ENCODE results near the gene POLDIP3.
"Not testable (repeated sequence)": the region's sequence is repeated elsewhere in the genome, so short reads cannot be mapped to it uniquely, and the experiment has no call there.

POLDIP3 gene

GRCh38 chr22:42587588-42588175 lies 27.0 kb downstream of the POLDIP3 start:
- Histone ChIP-seq H3K4me1 (ENCODE audit: control insufficient read depth, insufficient read depth, low read length) (no peaks in the 10 kb centered on the region), H3K27me3 (ENCODE audit: control insufficient read depth, insufficient read depth, low read length, poor library complexity, severe bottlenecking) (no peaks in the 10 kb centered on the region), H3K36me3 (ENCODE audit: control insufficient read depth, insufficient read depth, low read length) (peaks cover 61% of the 10 kb centered on the region), H3K27ac (ENCODE audit: insufficient read depth, low read depth, low read length, poor library complexity, severe bottlenecking) (no peak overlapping the region), H3K9me3 (ENCODE audit: control insufficient read depth, low read length) (no peaks in the 10 kb centered on the region), H3K4me3 (ENCODE audit: insufficient read depth, low read depth, low read length) (no peak overlapping the region)
- 95 to 97% methylated on average over 5 of the region's 5 CpGs for WGBS, 2 experiments

- no peak overlapping the region for H3K4me3 ChIP-seq (ENCODE audit: insufficient read depth, low read depth, low read length)
- H3K4me1 ChIP-seq (ENCODE audit: control insufficient read depth, insufficient read depth, low read length), result no peaks in the 10 kb centered on the region
- WGBS, 2 experiments, result 95 to 96% methylated on average over 4 of the region's 4 CpGs
- H3K27ac ChIP-seq (ENCODE audit: insufficient read depth, low read depth, low read length, poor library complexity, severe bottlenecking), result no peak overlapping the region
- no peaks in the 10 kb centered on the region for H3K9me3 ChIP-seq (ENCODE audit: control insufficient read depth, low read length)
- H3K36me3 ChIP-seq (ENCODE audit: control insufficient read depth, insufficient read depth, low read length), result peaks cover 49% of the 10 kb centered on the region
- H3K27me3 ChIP-seq (ENCODE audit: control insufficient read depth, insufficient read depth, low read length, poor library complexity, severe bottlenecking), result no peaks in the 10 kb centered on the region
Observed at GRCh38 chr22:42586381-42586780, 28.3 kb downstream of the POLDIP3 start.

DNA sequence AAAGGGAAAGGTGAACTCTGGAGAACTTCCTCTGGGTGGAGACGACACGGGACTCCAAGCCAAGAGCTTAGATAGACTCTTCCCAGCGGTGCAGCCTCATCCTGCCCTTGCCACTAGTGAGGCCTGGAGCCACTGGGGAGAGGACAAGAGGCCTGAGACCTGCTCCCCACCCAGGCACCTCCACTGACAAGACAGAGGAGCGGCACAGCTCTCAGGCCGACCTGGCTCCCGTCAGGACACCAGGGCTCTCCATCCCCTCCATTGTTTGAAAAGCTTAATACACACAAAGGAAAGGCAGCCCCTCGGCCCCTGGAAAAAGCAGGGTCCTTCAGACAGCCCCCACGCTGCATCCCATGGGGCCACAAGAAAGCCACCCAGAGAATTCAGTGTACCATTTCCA lies 29.6 kb downstream of the POLDIP3 start:
- Histone ChIP-seq H3K4me1 (ENCODE audit: control insufficient read depth, insufficient read depth, low read length) (no peaks in the 10 kb centered on the region), H3K27ac (ENCODE audit: insufficient read depth, low read depth, low read length, poor library complexity, severe bottlenecking) (no peak overlapping the region), H3K9me3 (ENCODE audit: control insufficient read depth, low read length) (no peaks in the 10 kb centered on the region), H3K27me3 (ENCODE audit: control insufficient read depth, insufficient read depth, low read length, poor library complexity, severe bottlenecking) (no peaks in the 10 kb centered on the region), H3K36me3 (ENCODE audit: control insufficient read depth, insufficient read depth, low read length) (peaks cover 41% of the 10 kb centered on the region), H3K4me3 (ENCODE audit: insufficient read depth, low read depth, low read length) (no peak overlapping the region)
- 96% methylated on average over 8 of the region's 8 CpGs for WGBS, 2 experiments

DNA sequence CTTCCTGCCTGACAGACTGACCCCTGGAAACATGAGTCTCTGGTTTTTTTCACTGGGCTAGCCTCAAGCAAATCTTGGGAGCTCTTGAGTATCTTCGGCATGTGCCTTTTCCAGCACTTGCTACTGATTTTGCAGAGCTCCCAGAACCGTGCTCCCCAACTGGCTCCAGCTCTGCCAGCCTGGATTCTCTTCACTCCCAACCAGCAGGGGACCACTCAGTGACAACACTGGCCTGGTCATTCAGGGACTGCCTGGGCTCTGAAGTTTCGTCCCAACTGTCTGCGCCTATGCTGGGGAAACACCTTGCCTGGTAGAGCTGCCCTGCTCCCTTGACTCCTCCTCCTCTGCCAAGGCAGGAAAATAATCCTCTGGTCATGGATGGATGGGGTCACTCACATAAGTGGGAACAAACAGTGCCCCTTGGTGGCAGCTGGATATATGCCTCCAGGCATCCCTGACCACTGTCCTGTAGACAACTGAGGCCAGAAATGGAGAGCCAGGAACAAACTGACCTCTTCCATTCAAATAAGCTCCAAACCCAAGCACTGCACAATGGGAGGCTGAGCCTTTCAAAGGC lies 30.2 kb downstream of the POLDIP3 start:
- H3K27me3 ChIP-seq (ENCODE audit: control insufficient read depth, insufficient read depth, low read length, poor library complexity, severe bottlenecking), result no peaks in the 10 kb centered on the region
- H3K4me1 ChIP-seq (ENCODE audit: control insufficient read depth, insufficient read depth, low read length), result no peaks in the 10 kb centered on the region
- no peak overlapping the region for H3K4me3 ChIP-seq (ENCODE audit: insufficient read depth, low read depth, low read length)
- H3K36me3 ChIP-seq (ENCODE audit: control insufficient read depth, insufficient read depth, low read length), result peaks cover 37% of the 10 kb centered on the region
- H3K9me3 ChIP-seq (ENCODE audit: control insufficient read depth, low read length), result no peaks in the 10 kb centered on the region
- H3K27ac ChIP-seq (ENCODE audit: insufficient read depth, low read depth, low read length, poor library complexity, severe bottlenecking), result no peak overlapping the region
- whole genome bisulfite sequencing, 2 experiments, result 93 to 94% methylated on average over 4 of the region's 4 CpGs

- WGBS, 2 experiments, result 93 to 94% methylated on average over 1 of the region's 1 CpG
- Histone ChIP-seq H3K27me3 (ENCODE audit: control insufficient read depth, insufficient read depth, low read length, poor library complexity, severe bottlenecking) (no peaks in the 10 kb centered on the region), H3K36me3 (ENCODE audit: control insufficient read depth, insufficient read depth, low read length) (peaks cover 42% of the 10 kb centered on the region), H3K27ac (ENCODE audit: insufficient read depth, low read depth, low read length, poor library complexity, severe bottlenecking) (no peak overlapping the region), H3K9me3 (ENCODE audit: control insufficient read depth, low read length) (no peaks in the 10 kb centered on the region), H3K4me1 (ENCODE audit: control insufficient read depth, insufficient read depth, low read length) (no peaks in the 10 kb centered on the region), H3K4me3 (ENCODE audit: insufficient read depth, low read depth, low read length) (no peak overlapping the region)
Observed at GRCh38 chr22:42582987-42583386, 31.7 kb downstream of the POLDIP3 start.

GRCh38 chr22:42581762-42582716 lies 32.6 kb downstream of the POLDIP3 start:
- Histone ChIP-seq H3K27ac (ENCODE audit: insufficient read depth, low read depth, low read length, poor library complexity, severe bottlenecking) (peak overlapping the region; percentile 26), H3K27me3 (ENCODE audit: control insufficient read depth, insufficient read depth, low read length, poor library complexity, severe bottlenecking) (no peaks in the 10 kb centered on the region), H3K4me3 (ENCODE audit: insufficient read depth, low read depth, low read length) (peak overlapping the region; percentile 75), H3K4me1 (ENCODE audit: control insufficient read depth, insufficient read depth, low read length) (no peaks in the 10 kb centered on the region), H3K9me3 (ENCODE audit: control insufficient read depth, low read length) (no peaks in the 10 kb centered on the region), H3K36me3 (ENCODE audit: control insufficient read depth, insufficient read depth, low read length) (peaks cover 41% of the 10 kb centered on the region)
- WGBS, 2 experiments, result 8% methylated on average over 64 of the region's 64 CpGs

DNA sequence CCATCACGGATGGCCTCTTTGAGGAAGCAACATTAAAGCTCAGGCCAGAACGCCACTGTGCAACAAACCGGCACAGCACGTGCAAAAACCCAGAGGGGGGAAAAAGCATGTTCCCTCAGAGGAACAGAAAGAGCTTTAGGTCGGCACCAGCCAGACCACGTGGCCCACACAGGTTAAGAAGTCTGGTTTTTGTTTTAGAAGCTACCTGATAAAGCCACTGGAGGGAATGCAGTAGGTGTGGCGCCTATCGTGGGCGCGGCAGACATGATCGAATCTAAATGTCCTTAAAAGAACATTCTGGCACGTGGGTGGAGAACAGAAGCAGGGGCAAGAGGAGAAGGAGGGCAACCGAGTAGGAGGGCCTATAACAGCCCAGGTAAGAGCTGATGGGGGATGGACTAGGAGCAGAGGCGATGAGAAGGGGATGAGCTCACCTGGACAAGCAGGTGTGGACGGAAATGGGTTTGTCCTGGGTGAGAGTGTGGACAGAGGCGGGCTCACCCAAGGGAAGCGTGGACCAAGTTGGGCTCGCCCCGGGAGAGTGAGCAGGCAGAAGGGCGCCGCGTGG lies 33.4 kb downstream of the POLDIP3 start:
- Histone ChIP-seq H3K4me3 (ENCODE audit: insufficient read depth, low read depth, low read length) (peak overlapping the region; percentile 75), H3K36me3 (ENCODE audit: control insufficient read depth, insufficient read depth, low read length) (peaks cover 34% of the 10 kb centered on the region)
- H3K27me3 ChIP-seq (ENCODE audit: control insufficient read depth, insufficient read depth, low read length, poor library complexity, severe bottlenecking); H3K4me1 ChIP-seq (ENCODE audit: control insufficient read depth, insufficient read depth, low read length); H3K9me3 ChIP-seq (ENCODE audit: control insufficient read depth, low read length); H3K27ac ChIP-seq (ENCODE audit: insufficient read depth, low read depth, low read length, poor library complexity, severe bottlenecking): not testable (repeated sequence)
- 0% methylated on average over 9 to 10 of the region's 22 CpGs for WGBS, 2 experiments

DNA sequence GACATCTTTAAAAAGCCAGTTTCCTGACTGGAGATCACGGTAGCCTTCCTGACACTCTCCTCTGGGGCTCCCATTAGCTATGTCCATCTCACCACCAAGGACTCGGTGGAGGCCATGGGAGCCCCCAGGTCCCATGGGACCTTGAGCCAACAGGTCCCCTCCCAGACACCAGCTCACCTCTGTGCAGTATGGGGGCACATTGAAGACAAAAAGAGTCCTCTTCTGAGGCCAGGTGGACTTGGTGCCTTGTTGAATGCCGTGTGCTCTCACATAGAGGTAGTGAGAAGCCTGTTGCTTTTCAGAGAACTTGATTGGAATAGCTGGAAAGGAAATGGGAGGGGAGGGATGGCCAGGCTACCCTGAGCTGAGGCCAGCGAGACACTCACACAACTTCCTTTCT lies 34.6 kb downstream of the POLDIP3 start:
- H3K4me1 ChIP-seq (ENCODE audit: control insufficient read depth, insufficient read depth, low read length), result not testable (repeated sequence)
- WGBS, 2 experiments, result 94 to 97% methylated on average over 2 of the region's 4 CpGs
- peaks cover 25% of the 10 kb centered on the region for H3K36me3 ChIP-seq (ENCODE audit: control insufficient read depth, insufficient read depth, low read length)

DNA sequence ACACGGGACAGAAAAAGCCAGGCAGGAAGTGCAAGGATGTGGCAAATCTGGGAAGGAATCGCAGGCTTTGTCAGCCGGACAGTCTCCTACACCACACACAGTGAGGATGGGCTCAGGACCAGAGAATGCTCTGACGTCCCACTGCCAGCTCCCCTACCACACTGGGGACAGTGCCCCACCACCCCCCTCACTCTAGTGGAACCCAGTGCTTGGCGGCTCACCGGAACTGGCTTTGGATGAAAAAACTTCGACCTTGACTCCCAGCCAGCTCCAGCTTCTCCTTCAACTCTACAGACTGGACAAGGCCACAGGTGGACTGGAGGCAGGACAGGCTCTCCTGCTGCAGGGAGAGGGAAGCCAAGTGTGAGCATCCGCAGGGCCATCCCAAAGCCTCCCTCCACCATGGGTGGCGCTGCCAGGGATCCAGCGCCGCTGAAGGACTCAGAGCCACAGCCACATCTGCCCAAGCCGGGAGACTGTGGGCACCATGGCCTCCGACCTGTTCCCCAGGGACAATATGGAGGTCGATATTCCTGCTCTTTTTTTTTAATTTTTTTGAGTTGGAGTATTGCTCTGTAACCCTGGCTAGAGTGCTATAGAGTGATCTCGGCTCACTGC lies 37.0 kb downstream of the POLDIP3 start:
- 93 to 95% methylated on average over 15 of the region's 15 CpGs for WGBS, 2 experiments

More for the DNA sequence above, 34.6 kb downstream of the POLDIP3 start:
- H3K27me3 ChIP-seq (ENCODE audit: control insufficient read depth, insufficient read depth, low read length, poor library complexity, severe bottlenecking); H3K27ac ChIP-seq (ENCODE audit: insufficient read depth, low read depth, low read length, poor library complexity, severe bottlenecking); H3K9me3 ChIP-seq (ENCODE audit: control insufficient read depth, low read length); H3K4me3 ChIP-seq (ENCODE audit: insufficient read depth, low read depth, low read length): not testable (repeated sequence)

GRCh38 chr22:42577141-42577540 lies 37.5 kb downstream of the POLDIP3 start:
- H3K9me3 ChIP-seq (ENCODE audit: control insufficient read depth, low read length); H3K27ac ChIP-seq (ENCODE audit: insufficient read depth, low read depth, low read length, poor library complexity, severe bottlenecking); H3K4me3 ChIP-seq (ENCODE audit: insufficient read depth, low read depth, low read length); H3K27me3 ChIP-seq (ENCODE audit: control insufficient read depth, insufficient read depth, low read length, poor library complexity, severe bottlenecking); H3K4me1 ChIP-seq (ENCODE audit: control insufficient read depth, insufficient read depth, low read length): not testable (repeated sequence)
- 95 to 99% methylated on average over 8 of the region's 9 CpGs for WGBS, 2 experiments
- H3K36me3 ChIP-seq (ENCODE audit: control insufficient read depth, insufficient read depth, low read length), result peaks cover 18% of the 10 kb centered on the region

More for the DNA sequence above, 37.0 kb downstream of the POLDIP3 start:
- no peak overlapping the region for H3K4me3 ChIP-seq (ENCODE audit: insufficient read depth, low read depth, low read length)
- no peaks in the 10 kb centered on the region for H3K9me3 ChIP-seq (ENCODE audit: control insufficient read depth, low read length)
- no peak overlapping the region for H3K27ac ChIP-seq (ENCODE audit: insufficient read depth, low read depth, low read length, poor library complexity, severe bottlenecking)
- H3K27me3 ChIP-seq (ENCODE audit: control insufficient read depth, insufficient read depth, low read length, poor library complexity, severe bottlenecking), result no peaks in the 10 kb centered on the region
- no peaks in the 10 kb centered on the region for H3K4me1 ChIP-seq (ENCODE audit: control insufficient read depth, insufficient read depth, low read length)
- peaks cover 18% of the 10 kb centered on the region for H3K36me3 ChIP-seq (ENCODE audit: control insufficient read depth, insufficient read depth, low read length)
